Esophagus squamous epithelium (tissue), 4 donors: Measurements from ENCODE around the gene AANAT.

Experiments
- CTCF ChIP-seq, 6 experiments: fragments of 450-650 bp in 4 of 6; fragments of 200-600 bp in 2 of 6; sonication (generic) in 2 of 6; IDR thresholded peaks; one replicate each; pipeline ENCODE4 v1.5.1; 2016 to 2019; ENCODE audit warnings: antibody characterized with exemption in 6 of 6, mild to moderate bottlenecking in 4 of 6, moderate library complexity in 4 of 6
- POLR2A ChIP-seq, 4 donors: fragments of 450-650 bp; IDR thresholded peaks; one replicate each; pipeline ENCODE4 v1.6.1; 2017; ENCODE audit warnings: antibody characterized with exemption in 4 of 4, mild to moderate bottlenecking in 4 of 4, moderate library complexity in 3 of 4

- no peak for TF ChIP-seq CTCF (IDR thresholded peaks at IDR 0.05)
- TF ChIP-seq POLR2A (IDR thresholded peaks at IDR 0.05): no peak
Observed at GRCh38 chr17:76453431-76453743, 14.0 kb upstream of the AANAT start.
